Nephron (organoid): Measurements from ENCODE around the gene RNF19B.

ENCODE experiments used
- H3K27ac Mint-ChIP-seq, 3 experiments: 2 replicates each; pipeline ENCODE4 v1.8.0; 2020; ENCODE audit warnings: mixed read lengths in 3 of 3, mild to moderate bottlenecking in 2 of 3, moderate library complexity in 1 of 3
- H3K27me3 Mint-ChIP-seq: 2 replicates; pipeline ENCODE4 v1.8.0; 2021; ENCODE audit warnings: low read depth, mild to moderate bottlenecking, moderate library complexity, mixed read lengths
- H3K36me3 Mint-ChIP-seq: 2 replicates; pipeline ENCODE4 v1.8.0; 2020; ENCODE audit warnings: low read depth, mixed read lengths
- H3K4me1 Mint-ChIP-seq: 2 replicates; pipeline ENCODE4 v1.8.0; 2020; ENCODE audit warnings: mixed read lengths
- H3K4me3 Mint-ChIP-seq, 3 experiments: 2 replicates each; pipeline ENCODE4 v1.8.0; 2020; ENCODE audit warnings: mild to moderate bottlenecking in 3 of 3, mixed read lengths in 3 of 3, moderate library complexity in 2 of 3
- H3K9me3 Mint-ChIP-seq: 2 replicates; pipeline ENCODE4 v1.8.0; 2020; ENCODE audit warnings: mixed read lengths
- CTCF ChIP-seq, 3 experiments: fragments of 200-600 bp; sonication (generic); IDR thresholded peaks; one replicate each; pipeline ENCODE4 v1.5.0; 2021; ENCODE audit warnings: antibody characterized with exemption in 3 of 3; ENCODE audit not compliant: unreplicated experiment in 3 of 3

The RNF19B gene

GRCh38 chr1:32898958-32899357 lies 65.7 kb downstream of the RNF19B start:
- Mint-ChIP-seq H3K27ac (no peak overlapping the region), H3K4me3 (peak overlapping the region; percentile 13 to 63 (median 61)), H3K36me3 (no peaks in the 10 kb centered on the region), H3K27me3 (peaks cover 60% of the 10 kb centered on the region), H3K4me1 (peaks cover 5% of the 10 kb centered on the region), H3K9me3 (no peaks in the 10 kb centered on the region)
- TF ChIP-seq CTCF (IDR thresholded peaks at IDR 0.05; ENCODE audit: unreplicated experiment in 3 of 3) = no peak

- Mint-ChIP-seq H3K27me3 (peaks cover 55% of the 10 kb centered on the region), H3K9me3 (no peaks in the 10 kb centered on the region), H3K4me1 (peaks cover 5% of the 10 kb centered on the region), H3K4me3 (no peak overlapping the region), H3K27ac (no peak overlapping the region), H3K36me3 (no peaks in the 10 kb centered on the region)
- no peak for TF ChIP-seq CTCF (IDR thresholded peaks at IDR 0.05; ENCODE audit: unreplicated experiment in 3 of 3)
Measured at GRCh38 chr1:32898056-32898455, 66.6 kb downstream of the RNF19B start.

GRCh38 chr1:32897082-32898049 lies 67.2 kb downstream of the RNF19B start:
- Mint-ChIP-seq H3K36me3 (no peaks in the 10 kb centered on the region), H3K9me3 (no peaks in the 10 kb centered on the region), H3K27ac (peak overlapping the region; percentile 16 to 56 (median 22)), H3K4me1 (peaks cover 8% of the 10 kb centered on the region), H3K4me3 (peak overlapping the region in 2 of 3 experiments; percentile 2 to 29), H3K27me3 (peaks cover 52% of the 10 kb centered on the region)
- no peak for TF ChIP-seq CTCF (IDR thresholded peaks at IDR 0.05; ENCODE audit: unreplicated experiment in 3 of 3)

GRCh38 chr1:32896451-32896850 lies 68.2 kb downstream of the RNF19B start:
- H3K27me3 Mint-ChIP-seq = peaks cover 54% of the 10 kb centered on the region
- no peaks in the 10 kb centered on the region for H3K9me3 Mint-ChIP-seq
- H3K36me3 Mint-ChIP-seq = no peaks in the 10 kb centered on the region
- H3K4me1 Mint-ChIP-seq = peaks cover 14% of the 10 kb centered on the region
- no peak for TF ChIP-seq CTCF (IDR thresholded peaks at IDR 0.05; ENCODE audit: unreplicated experiment in 3 of 3)
- peak overlapping the region in 1 of 3 experiments; percentile 32 for H3K4me3 Mint-ChIP-seq
- H3K27ac Mint-ChIP-seq = peak overlapping the region in 2 of 3 experiments; percentile 16 to 63

GRCh38 chr1:32895325-32896215 lies 69.0 kb downstream of the RNF19B start:
- Mint-ChIP-seq H3K4me3 (peak overlapping the region; percentile 4 to 58 (median 37)), H3K27me3 (peaks cover 60% of the 10 kb centered on the region), H3K27ac (peak overlapping the region in 1 of 3 experiments; percentile 16), H3K36me3 (no peaks in the 10 kb centered on the region), H3K4me1 (peaks cover 14% of the 10 kb centered on the region), H3K9me3 (no peaks in the 10 kb centered on the region)
- TF ChIP-seq CTCF (IDR thresholded peaks at IDR 0.05; ENCODE audit: unreplicated experiment in 3 of 3) = no peak
